Measurements from ENCODE around the gene TNPO1.

- TF ChIP-seq CTCF (IDR thresholded peaks at IDR 0.05; ENCODE audit: low read length) (no peak), EZH2 (IDR thresholded peaks at IDR 0.05; ENCODE audit: borderline replicate concordance, low read length) (no peak)
Measured at GRCh38 chr5:72859127-72859526, 42.7 kb downstream of the TNPO1 start.

Measured in OCI-LY1 (cell line).